Endodermal cell (in vitro differentiated cells): ENCODE measurements around the gene ANO6. TPM values are rescaled to one million over a fixed set of nuclear protein-coding genes. Genes with fewer than 3 reads are reported as not detected.
A peak's percentile ranks its signal among the peaks of the same experiment; 100 is the strongest.

Experiments
- DNase-seq: peaks from one replicate; pipeline ENCODE4 v3.0.0-alpha.2; 2017
- H3K27ac ChIP-seq: 2 replicates; pipeline ENCODE4 v1.5.1; 2013; ENCODE audit warnings: mild to moderate bottlenecking, low read depth, low read length, moderate library complexity
- H3K27me3 ChIP-seq: 2 replicates; pipeline ENCODE4 v1.6.1; 2013; ENCODE audit warnings: mild to moderate bottlenecking, low read length, moderate library complexity; ENCODE audit not compliant: insufficient read depth, control insufficient read depth, poor library complexity, severe bottlenecking
- H3K36me3 ChIP-seq: 2 replicates; pipeline ENCODE4 v1.7.0; 2013; ENCODE audit warnings: mild to moderate bottlenecking, low read length, moderate library complexity; ENCODE audit not compliant: control insufficient read depth, insufficient read depth
- H3K4me1 ChIP-seq: one replicate; pipeline ENCODE4 v1.7.0; 2013; ENCODE audit warnings: low read length; ENCODE audit not compliant: control insufficient read depth, insufficient read depth
- H3K4me3 ChIP-seq: 2 replicates; pipeline ENCODE4 v1.5.1; 2013; ENCODE audit warnings: mild to moderate bottlenecking, low read length, moderate library complexity
- H3K9ac ChIP-seq: 2 replicates; pipeline ENCODE4 v1.6.1; 2013; ENCODE audit warnings: mild to moderate bottlenecking, low read length, moderate library complexity; ENCODE audit not compliant: poor library complexity, severe bottlenecking; ENCODE audit errors: extremely low read depth
- H3K9me3 ChIP-seq: 2 replicates; pipeline ENCODE4 v1.6.1; 2013; ENCODE audit warnings: mild to moderate bottlenecking, low read length, moderate library complexity; ENCODE audit not compliant: control insufficient read depth
- H3K27ac Mint-ChIP-seq: 2 replicates; pipeline ENCODE4 v1.8.0; 2020; ENCODE audit warnings: mixed read lengths
- H3K27me3 Mint-ChIP-seq: 2 replicates; pipeline ENCODE4 v1.8.0; 2021; ENCODE audit warnings: mild to moderate bottlenecking, mixed read lengths; ENCODE audit not compliant: insufficient read depth
- H3K36me3 Mint-ChIP-seq: 2 replicates; pipeline ENCODE4 v1.8.0; 2020; ENCODE audit warnings: low read depth, mixed read lengths
- H3K4me1 Mint-ChIP-seq: 2 replicates; pipeline ENCODE4 v1.8.0; 2020; ENCODE audit warnings: mixed read lengths
- H3K4me3 Mint-ChIP-seq: 2 replicates; pipeline ENCODE4 v1.8.0; 2020; ENCODE audit warnings: mild to moderate bottlenecking, moderate library complexity, mixed read lengths
- H3K9me3 Mint-ChIP-seq: 2 replicates; pipeline ENCODE4 v1.8.0; 2020; ENCODE audit warnings: mild to moderate bottlenecking, mixed read lengths
- CTCF ChIP-seq: fragments of 200-600 bp; sonication (generic); conservative IDR thresholded peaks from 2 replicates; pipeline ENCODE4 v1.5.0; 2021; ENCODE audit warnings: antibody characterized with exemption, mild to moderate bottlenecking
- WGBS, 2 experiments: methylation state at CpG; one replicate each; pipeline versions ENCODE4 v1.1.5 to v1.1.7; 2013; ENCODE audit warnings: missing lambda C conversion rate in 2 of 2, mixed read lengths in 1 of 2; ENCODE audit not compliant: insufficient coverage in 1 of 2, insufficient read length in 1 of 2; 5-methylcytosine and 5-hydroxymethylcytosine counted together
- total RNA-seq, 2 donors: library from RNA; stranded (reverse); fragmentation: NEBNext Ultra II Directional in 1 of 2; extraction: Animal tissue kit (Norgen Biotek cat#: 25700) in 1 of 2; gene quantifications; 2 replicates in 1 of 2; 3 replicates in 1 of 2; pipeline ENCODE4 v1.2.1, GENCODE V29; 2021

The ANO6 gene
- total RNA-seq, 2 donors from 2014 or later, result 53.5 to 55.2 TPM

DNA sequence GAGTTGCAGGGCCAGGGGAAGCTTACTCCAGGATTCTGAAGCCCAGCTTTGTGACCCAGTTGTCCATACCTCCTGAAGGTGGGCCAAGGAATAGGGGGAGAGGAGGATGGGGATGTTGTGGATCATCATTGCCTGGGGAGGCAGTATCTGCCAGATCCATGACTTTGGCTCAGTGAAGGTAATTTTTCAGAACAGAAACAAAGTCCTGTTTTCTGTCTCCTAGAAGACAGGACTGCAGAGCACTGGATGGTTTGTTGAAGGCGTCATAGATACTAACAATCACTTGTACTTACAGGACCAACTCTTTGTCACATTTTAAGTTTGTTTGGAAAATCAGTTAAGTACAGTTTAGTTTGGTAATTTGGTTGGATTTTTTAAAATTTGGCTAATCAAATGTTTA lies 38.4 kb downstream of the ANO6 start:
- Histone ChIP-seq H3K9me3 (no peaks in the 10 kb centered on the region), H3K4me3 (no peak overlapping the region), H3K36me3 (no peaks in the 10 kb centered on the region), H3K27me3 (no peaks in the 10 kb centered on the region), H3K4me1 (peaks cover under 1% of the 10 kb centered on the region), H3K27ac (no peak overlapping the region), H3K9ac (no peak overlapping the region)
- 90% methylated on average over 1 of the region's 1 CpG; no CpG with 5 or more reads in 1 of the 2 experiments for WGBS, 2 experiments
- Mint-ChIP-seq H3K4me1 (peaks cover 34% of the 10 kb centered on the region), H3K4me3 (no peak overlapping the region), H3K9me3 (no peaks in the 10 kb centered on the region), H3K27me3 (no peaks in the 10 kb centered on the region), H3K27ac (no peak overlapping the region), H3K36me3 (peaks cover 3% of the 10 kb centered on the region)
- TF ChIP-seq CTCF, result no peak
- no peak for DNase-seq

DNA sequence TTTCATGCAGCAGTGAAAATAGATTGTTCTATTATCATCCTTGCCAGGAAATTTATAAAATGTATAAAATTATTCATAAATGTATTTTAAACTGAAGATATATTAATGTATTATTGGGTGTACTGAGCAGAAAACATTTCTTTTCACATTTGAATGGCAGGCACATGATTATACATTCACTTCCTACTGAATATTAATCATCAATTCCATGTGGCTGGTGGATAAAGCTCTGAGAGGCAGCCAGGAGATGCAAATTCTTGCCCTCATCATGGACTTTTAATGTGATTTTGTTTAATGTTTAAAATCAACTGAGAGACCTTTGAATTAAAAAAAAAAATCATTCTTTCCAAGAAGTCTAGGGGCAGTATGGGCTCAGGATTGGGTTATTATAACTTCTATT lies 40.8 kb downstream of the ANO6 start:
- H3K4me1 ChIP-seq, result peaks cover 13% of the 10 kb centered on the region
- no peak for TF ChIP-seq CTCF
- no peaks in the 10 kb centered on the region for H3K27me3 ChIP-seq
- Mint-ChIP-seq H3K4me1 (peaks cover 52% of the 10 kb centered on the region), H3K36me3 (peaks cover 8% of the 10 kb centered on the region), H3K27ac (no peak overlapping the region), H3K9me3 (no peaks in the 10 kb centered on the region), H3K27me3 (no peaks in the 10 kb centered on the region), H3K4me3 (no peak overlapping the region)
- no peaks in the 10 kb centered on the region for H3K9me3 ChIP-seq
- H3K4me3 ChIP-seq, result no peak overlapping the region
- no peak for DNase-seq
- H3K9ac ChIP-seq, result no peak overlapping the region
- H3K36me3 ChIP-seq, result no peaks in the 10 kb centered on the region
- no peak overlapping the region for H3K27ac ChIP-seq

GRCh38 chr12:45257185-45257930 lies 41.5 kb downstream of the ANO6 start:
- DNase-seq, result peak; percentile 71
- no peak overlapping the region for H3K4me3 ChIP-seq
- no peaks in the 10 kb centered on the region for H3K27me3 ChIP-seq
- H3K9me3 Mint-ChIP-seq, result no peaks in the 10 kb centered on the region
- H3K4me3 Mint-ChIP-seq, result no peak overlapping the region
- no peak overlapping the region for H3K9ac ChIP-seq
- H3K27me3 Mint-ChIP-seq, result no peaks in the 10 kb centered on the region
- no peak overlapping the region for H3K27ac Mint-ChIP-seq
- H3K9me3 ChIP-seq, result no peaks in the 10 kb centered on the region
- no peak overlapping the region for H3K27ac ChIP-seq
- no peaks in the 10 kb centered on the region for H3K36me3 ChIP-seq
- H3K36me3 Mint-ChIP-seq, result peaks cover 8% of the 10 kb centered on the region
- H3K4me1 Mint-ChIP-seq, result peaks cover 50% of the 10 kb centered on the region
- peaks cover 13% of the 10 kb centered on the region for H3K4me1 ChIP-seq
- 89 to 93% methylated on average over 4 to 6 of the region's 6 CpGs for WGBS, 2 experiments
- peak; percentile 13 for TF ChIP-seq CTCF
